Loucy (cell line): ENCODE results near the gene SETD2.

Experiments
- H2AFZ ChIP-seq: fragments of 200-600 bp; sonication (generic); 2 replicates; pipeline ENCODE4 v1.6.0; 2016; ENCODE audit warnings: antibody characterized with exemption, mild to moderate bottlenecking, low read length, moderate library complexity
- H3F3A ChIP-seq: fragments of 200-600 bp; 2 replicates; pipeline ENCODE4 v1.6.0; 2016; ENCODE audit warnings: antibody characterized with exemption, low read depth, mild to moderate bottlenecking
- H3K27me3 ChIP-seq: fragments of 200-600 bp; sonication (generic); 2 replicates; pipeline ENCODE4 v1.6.1; 2014; ENCODE audit warnings: low read length, mild to moderate bottlenecking; ENCODE audit not compliant: insufficient read depth, poor library complexity, severe bottlenecking
- H3K36me3 ChIP-seq: fragments of 200-600 bp; sonication (generic); 2 replicates; pipeline ENCODE4 v1.6.1; 2016; ENCODE audit warnings: low read length; ENCODE audit not compliant: insufficient read depth
- H3K4me1 ChIP-seq: fragments of 200-600 bp; sonication (generic); 2 replicates; pipeline ENCODE4 v1.5.1; 2014; ENCODE audit warnings: low read length, mild to moderate bottlenecking; ENCODE audit not compliant: insufficient read depth, poor library complexity, severe bottlenecking
- H3K4me2 ChIP-seq: fragments of 200-600 bp; sonication (generic); 2 replicates; pipeline ENCODE4 v1.6.0; 2014; ENCODE audit warnings: antibody characterized with exemption, low read length, low read depth, mild to moderate bottlenecking; ENCODE audit not compliant: poor library complexity, severe bottlenecking
- H3K4me3 ChIP-seq: fragments of 200-600 bp; sonication (generic); 2 replicates; pipeline ENCODE4 v1.5.1; 2014; ENCODE audit warnings: low read length, mild to moderate bottlenecking, mixed read lengths; ENCODE audit not compliant: poor library complexity, severe bottlenecking
- H3K79me2 ChIP-seq: fragments of 200-600 bp; sonication (generic); 2 replicates; pipeline ENCODE4 v1.6.1; 2014; ENCODE audit warnings: low read length; ENCODE audit not compliant: insufficient read depth
- H3K9ac ChIP-seq: fragments of 200-600 bp; sonication (generic); 2 replicates; pipeline ENCODE4 v1.6.0; 2014; ENCODE audit warnings: mild to moderate bottlenecking, low read depth, low read length, moderate library complexity; ENCODE audit not compliant: poor library complexity, severe bottlenecking
- H3K9me2 ChIP-seq: fragments of 200-600 bp; sonication (generic); replicated peaks from 2 replicates; pipeline ENCODE4 v1.6.1; 2016; ENCODE audit warnings: low read depth, low read length, mixed read lengths
- H3K9me3 ChIP-seq: fragments of 200-600 bp; sonication (generic); 2 replicates; pipeline ENCODE4 v1.6.1; 2014; ENCODE audit warnings: mild to moderate bottlenecking, antibody characterized with exemption, low read length, low read depth; ENCODE audit not compliant: insufficient read depth
- H4K20me1 ChIP-seq: fragments of 200-600 bp; sonication (generic); 2 replicates; pipeline ENCODE4 v1.6.0; 2014; ENCODE audit warnings: antibody characterized with exemption, low read length, mild to moderate bottlenecking; ENCODE audit not compliant: insufficient read depth, poor library complexity, severe bottlenecking
- EZH2phosphoT487 ChIP-seq: fragments of 200-600 bp; IDR thresholded peaks from 2 replicates; pipeline ENCODE4 v1.6.1; 2018; ENCODE audit warnings: antibody characterized with exemption, mild to moderate bottlenecking, moderate library complexity, borderline replicate concordance
- TF ChIP-seq, protein P1 (sequence below): fragments of 200-600 bp; sonication (generic); conservative IDR thresholded peaks from 2 replicates; pipeline ENCODE4 v1.5.1; 2014; ENCODE audit warnings: mild to moderate bottlenecking, antibody characterized with exemption, low read length

The SETD2 gene

DNA sequence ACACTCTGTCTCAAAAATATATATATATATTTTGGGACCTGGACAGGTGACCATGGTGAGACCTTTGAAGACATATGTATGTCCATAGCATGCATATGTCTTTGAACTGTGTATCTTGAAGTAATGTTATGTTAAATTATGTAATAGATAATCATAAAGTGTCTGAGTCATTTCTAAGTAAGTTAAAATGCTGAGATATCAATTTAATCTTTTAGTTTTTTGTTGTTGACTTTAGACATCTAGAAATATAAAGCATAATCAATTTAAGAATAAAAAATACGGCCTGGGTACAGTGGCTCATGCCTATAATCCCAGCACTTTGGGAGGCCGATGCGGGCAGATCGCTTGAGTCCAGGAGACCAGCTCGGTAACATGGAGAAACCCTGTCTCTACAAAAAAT lies 12.7 kb upstream of the SETD2 start:
- no peak overlapping the region for H3K4me3 ChIP-seq
- no peaks in the 10 kb centered on the region for H3K9me2 ChIP-seq
- no peaks in the 10 kb centered on the region for H3K79me2 ChIP-seq
- H3K9ac ChIP-seq = no peak overlapping the region
- H3K4me2 ChIP-seq = no peak overlapping the region
- no peaks in the 10 kb centered on the region for H3K27me3 ChIP-seq
- H3K4me1 ChIP-seq = no peaks in the 10 kb centered on the region
- TF ChIP-seq, protein P1, sequence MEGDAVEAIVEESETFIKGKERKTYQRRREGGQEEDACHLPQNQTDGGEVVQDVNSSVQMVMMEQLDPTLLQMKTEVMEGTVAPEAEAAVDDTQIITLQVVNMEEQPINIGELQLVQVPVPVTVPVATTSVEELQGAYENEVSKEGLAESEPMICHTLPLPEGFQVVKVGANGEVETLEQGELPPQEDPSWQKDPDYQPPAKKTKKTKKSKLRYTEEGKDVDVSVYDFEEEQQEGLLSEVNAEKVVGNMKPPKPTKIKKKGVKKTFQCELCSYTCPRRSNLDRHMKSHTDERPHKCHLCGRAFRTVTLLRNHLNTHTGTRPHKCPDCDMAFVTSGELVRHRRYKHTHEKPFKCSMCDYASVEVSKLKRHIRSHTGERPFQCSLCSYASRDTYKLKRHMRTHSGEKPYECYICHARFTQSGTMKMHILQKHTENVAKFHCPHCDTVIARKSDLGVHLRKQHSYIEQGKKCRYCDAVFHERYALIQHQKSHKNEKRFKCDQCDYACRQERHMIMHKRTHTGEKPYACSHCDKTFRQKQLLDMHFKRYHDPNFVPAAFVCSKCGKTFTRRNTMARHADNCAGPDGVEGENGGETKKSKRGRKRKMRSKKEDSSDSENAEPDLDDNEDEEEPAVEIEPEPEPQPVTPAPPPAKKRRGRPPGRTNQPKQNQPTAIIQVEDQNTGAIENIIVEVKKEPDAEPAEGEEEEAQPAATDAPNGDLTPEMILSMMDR = no peak
- no peak for TF ChIP-seq EZH2phosphoT487
- H2AFZ ChIP-seq = no peak overlapping the region
- no peaks in the 10 kb centered on the region for H4K20me1 ChIP-seq
- no peaks in the 10 kb centered on the region for H3F3A ChIP-seq
- H3K9me3 ChIP-seq = no peaks in the 10 kb centered on the region
- no peaks in the 10 kb centered on the region for H3K36me3 ChIP-seq

DNA sequence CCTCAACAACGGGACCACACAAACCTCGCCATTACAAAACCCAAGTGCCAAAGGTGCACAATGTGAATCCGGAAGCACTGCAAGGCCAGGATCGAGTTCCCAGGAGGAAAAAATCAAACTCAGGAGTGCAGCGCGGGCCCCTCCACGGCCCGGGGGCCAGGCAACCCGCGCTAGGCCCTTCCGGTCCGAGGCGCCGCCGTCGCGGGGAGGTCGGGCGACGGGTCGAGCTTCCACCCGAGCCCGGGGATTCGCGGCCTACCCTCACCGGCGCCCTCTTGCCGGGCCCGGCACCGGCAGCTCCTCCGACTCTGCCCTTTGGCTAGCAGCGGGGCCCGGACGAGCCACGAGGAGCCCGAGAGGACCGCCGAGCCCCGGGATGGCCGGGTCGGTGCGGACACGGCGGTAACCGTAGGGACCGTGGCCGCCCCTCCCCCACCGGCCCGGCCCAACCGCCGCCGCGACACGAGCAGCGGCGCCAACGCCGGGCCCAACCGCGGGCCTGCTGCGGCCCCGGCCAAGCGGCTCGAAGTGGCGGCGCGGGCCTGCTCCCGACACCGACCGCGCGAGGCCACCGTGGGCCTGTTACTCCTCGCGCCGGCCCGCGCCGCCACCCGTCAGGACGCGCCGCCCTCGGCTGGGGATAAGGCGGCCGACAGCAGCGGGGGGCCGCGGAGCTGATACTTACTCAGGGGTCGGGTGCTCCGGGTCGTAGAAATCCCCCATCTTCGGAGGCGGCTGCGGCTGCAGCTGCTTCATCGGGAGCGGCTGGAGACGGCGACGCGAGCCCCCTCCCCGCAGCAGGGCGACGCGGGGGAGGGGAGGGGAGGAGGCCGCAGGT lies 525 bp downstream of the SETD2 start:
- Histone ChIP-seq H3K9me2 (no peaks in the 10 kb centered on the region), H3F3A (0 out of 2 replicates have a peak, but pooled peaks cover 3% of the 10 kb centered on the region), H4K20me1 (peaks cover 46% of the 10 kb centered on the region), H3K4me1 (peaks cover 49% of the 10 kb centered on the region), H3K27me3 (no peaks in the 10 kb centered on the region), H3K4me3 (peak overlapping the region; percentile 97), H3K4me2 (peak overlapping the region; percentile 92), H3K9me3 (no peaks in the 10 kb centered on the region), H2AFZ (peak overlapping the region; percentile 91; the same call in 1 of the 2 replicates), H3K9ac (peak overlapping the region; percentile 88), H3K79me2 (peaks cover 77% of the 10 kb centered on the region), H3K36me3 (no peaks in the 10 kb centered on the region)
- no peak for TF ChIP-seq EZH2phosphoT487
- TF ChIP-seq, protein P1 = no peak

DNA sequence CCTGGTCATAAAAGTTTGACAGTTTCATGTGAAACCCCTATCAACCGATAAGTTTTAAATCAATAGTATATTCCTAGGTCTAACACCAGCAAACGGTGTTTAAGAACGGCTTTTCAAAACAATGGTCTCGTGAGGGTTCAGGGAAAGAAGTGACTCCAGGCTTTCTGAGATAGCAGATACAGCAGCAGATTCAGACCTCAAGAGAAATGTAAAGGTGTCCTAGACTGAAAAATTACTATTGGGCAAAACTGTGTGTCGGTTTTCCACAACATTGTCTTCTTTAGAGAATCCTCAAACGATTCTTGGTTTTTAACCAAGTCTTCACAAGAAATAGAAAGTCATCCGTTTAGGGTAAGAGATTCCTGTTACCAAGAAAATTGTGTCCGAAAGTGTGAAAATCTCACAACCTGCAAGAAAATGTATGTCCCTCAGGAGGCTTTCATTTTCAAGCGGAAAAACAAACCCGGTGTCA lies 1.2 kb downstream of the SETD2 start:
- peak overlapping the region; percentile 92 for H3K4me2 ChIP-seq
- peak overlapping the region; percentile 97 for H3K4me3 ChIP-seq
- 0 out of 2 replicates have a peak overlapping the region, but pooled peaks have one; percentile 91 for H2AFZ ChIP-seq
- peak overlapping the region; percentile 88 for H3K9ac ChIP-seq
- H3K9me2 ChIP-seq = no peaks in the 10 kb centered on the region
- no peaks in the 10 kb centered on the region for H3K27me3 ChIP-seq
- H3K9me3 ChIP-seq = no peaks in the 10 kb centered on the region
- peaks cover 56% of the 10 kb centered on the region for H3K4me1 ChIP-seq
- peaks cover 53% of the 10 kb centered on the region for H4K20me1 ChIP-seq
- TF ChIP-seq, protein P1 = no peak
- no peak for TF ChIP-seq EZH2phosphoT487
- no peaks in the 10 kb centered on the region for H3K36me3 ChIP-seq
- H3K79me2 ChIP-seq = peaks cover 84% of the 10 kb centered on the region
- H3F3A ChIP-seq = 0 out of 2 replicates have a peak, but pooled peaks cover 3% of the 10 kb centered on the region
